HG03457 (cell line): ENCODE measurements around the gene GPR107.

Source experiments
- ATAC-seq: cut with Tn5 transposase; IDR thresholded peaks from one replicate; pipeline ENCODE4 v1.9.1; 2021; ENCODE audit warnings: moderate number of reproducible peaks; ENCODE audit not compliant: unreplicated experiment

Gene GPR107

DNA sequence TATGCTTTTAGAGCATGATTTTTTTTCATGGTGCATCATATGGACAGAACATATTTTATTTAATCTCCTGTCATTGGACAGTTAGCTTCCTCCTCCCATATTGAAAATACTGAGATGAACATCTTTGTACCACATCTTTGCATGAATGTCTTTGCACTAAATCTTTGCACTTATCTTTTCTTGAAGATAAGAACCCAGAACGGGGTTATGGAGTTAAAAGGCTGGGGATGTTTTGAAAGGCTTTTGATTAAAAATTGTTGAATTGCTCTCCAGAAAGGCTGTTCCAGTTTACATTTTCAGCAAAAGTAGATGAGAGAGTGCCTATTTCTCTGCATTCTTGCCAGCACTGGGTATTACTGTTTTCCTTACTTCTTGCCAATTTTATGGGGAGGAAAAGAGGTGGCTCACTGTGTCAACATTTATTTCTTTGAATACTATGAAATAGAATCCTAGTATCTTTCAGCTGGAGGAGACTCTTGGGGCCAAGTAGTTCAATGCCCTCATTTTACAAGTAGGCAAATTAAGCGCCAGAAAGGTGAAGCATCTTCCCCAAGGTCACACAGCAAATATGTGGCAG, 125.7 kb downstream of the GPR107 start:
- ATAC-seq = no peak

DNA sequence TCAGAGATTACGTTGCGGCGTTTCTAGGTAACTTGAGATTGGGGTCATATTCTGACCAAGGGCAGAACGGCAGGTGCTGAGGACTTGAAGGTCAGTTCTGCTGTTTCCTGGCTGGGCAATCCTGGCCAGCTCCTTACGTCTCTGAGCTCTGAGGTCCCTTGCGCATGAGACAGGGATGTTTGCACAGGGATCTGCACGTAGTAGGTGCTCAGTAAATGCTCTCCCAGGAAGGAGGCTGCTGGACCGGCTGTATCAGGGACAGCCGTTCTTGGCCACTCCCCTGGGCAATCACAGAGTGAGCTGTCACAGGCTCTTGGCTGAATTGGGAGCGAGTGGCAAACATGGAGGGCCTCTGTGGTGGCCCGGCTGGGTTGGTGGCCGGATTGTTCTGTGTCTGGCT, 126.8 kb downstream of the GPR107 start:
- ATAC-seq = no peak

DNA sequence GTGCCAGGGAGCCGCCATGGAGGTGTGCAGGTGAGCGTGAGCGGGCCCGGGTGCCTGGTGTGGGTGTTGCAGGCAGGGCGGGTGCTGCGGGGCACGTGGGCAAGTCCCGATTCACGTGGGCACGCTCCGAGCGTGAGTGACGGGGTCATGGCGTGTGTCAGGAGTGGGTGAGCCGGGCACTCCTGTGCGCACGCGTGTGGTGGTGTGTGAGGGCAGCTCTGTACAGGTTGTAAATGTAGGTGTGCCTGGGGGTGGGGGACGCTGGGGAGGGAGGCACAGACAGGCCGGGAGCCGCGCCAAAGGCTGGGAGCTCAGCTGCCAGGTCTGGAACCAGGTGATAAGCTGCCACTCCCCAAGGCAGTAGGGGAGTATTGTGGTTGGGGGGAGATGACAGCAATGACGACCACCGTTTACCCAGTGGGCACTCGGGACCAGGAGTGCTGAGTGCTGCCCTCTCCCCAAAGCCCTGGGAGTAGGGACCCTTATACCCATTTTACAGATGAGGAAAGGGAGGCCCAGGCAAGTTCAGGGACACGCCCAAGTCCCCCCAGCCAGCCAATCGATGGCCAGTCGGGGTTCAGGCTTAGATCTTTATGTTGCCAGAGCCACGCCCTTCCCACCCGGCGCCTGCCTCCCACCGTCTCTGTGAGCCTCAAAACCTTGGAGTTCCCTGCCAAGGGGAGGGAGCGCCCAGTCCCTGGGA, 128.1 kb downstream of the GPR107 start:
- ATAC-seq = no peak

DNA sequence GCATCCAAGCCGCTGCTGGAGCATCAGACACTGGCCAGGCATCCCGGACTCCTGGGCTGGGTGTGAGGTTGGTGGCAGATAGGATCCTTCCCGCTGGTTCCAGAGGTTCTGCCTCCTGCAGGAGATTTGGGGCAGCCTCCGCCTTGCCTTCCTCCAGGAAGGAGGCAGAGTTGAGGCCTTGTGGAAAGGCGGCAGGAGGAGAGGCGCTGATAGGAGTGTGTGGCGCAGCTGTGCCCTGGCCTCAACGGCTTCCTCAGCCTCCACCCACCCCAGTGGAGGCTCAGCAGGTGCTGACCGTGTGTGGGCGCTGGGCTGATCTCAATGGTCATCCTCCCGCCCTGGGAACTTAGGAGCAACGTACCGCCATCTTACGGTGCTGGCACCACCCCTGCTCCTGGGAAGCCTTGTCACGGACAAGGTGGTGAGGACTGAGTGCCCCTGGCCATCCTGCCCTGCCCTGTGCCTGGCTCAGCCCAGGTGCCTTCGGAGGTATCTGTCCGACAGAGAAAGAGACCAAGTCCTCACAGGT, 128.7 kb downstream of the GPR107 start:
- no peak for ATAC-seq

DNA sequence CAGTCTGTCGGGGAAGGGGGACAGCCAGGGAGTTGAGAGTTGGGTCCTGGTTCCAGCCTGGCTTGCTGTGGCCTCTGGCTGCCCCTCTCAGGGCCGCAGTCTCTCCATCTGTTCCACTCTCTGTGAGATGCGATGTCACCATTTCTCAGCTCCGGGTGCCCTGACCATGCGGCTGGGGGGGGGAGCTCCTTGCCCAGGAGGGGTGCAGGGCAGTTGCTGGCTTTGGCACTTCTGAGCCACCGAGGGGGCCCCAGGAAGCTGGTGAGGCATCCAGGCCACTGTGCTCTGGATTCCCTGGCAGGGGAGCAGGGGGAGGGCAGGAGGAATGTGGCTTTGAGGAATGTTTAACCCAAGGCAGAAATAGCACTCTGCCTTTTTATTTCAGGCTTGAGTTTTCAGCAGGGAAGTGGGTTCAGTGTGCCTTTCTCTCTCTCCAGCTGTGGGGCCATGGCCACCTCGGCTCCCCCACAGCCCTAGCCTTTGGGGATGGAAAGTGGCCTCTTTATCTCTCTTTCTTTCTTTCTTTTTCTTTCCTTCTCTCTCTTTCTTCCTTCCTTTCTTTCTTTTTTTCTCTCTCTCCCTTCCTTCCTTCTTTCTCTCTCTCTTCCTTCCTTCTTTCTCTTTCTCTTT, 129.5 kb downstream of the GPR107 start:
- ATAC-seq = no peak

DNA sequence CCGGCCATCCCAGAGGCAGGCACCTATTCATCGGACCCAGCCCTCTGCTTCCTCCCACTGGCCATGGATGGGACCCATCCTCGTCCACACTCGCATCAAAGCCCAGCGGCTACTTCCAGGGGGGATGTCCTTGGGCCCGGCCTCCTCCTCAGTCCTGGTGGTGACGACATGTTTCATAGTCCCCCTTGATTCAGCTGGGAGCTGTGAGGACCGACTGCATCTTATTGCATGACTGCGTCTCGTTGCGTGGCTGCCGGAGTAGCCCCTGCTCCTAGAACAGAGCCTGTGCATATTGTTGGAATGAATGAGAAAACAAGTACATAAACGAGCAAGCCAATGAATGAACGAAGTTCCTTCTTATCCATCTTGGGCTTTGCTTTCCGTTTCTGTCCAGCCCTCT, 131.3 kb downstream of the GPR107 start:
- no peak for ATAC-seq

DNA sequence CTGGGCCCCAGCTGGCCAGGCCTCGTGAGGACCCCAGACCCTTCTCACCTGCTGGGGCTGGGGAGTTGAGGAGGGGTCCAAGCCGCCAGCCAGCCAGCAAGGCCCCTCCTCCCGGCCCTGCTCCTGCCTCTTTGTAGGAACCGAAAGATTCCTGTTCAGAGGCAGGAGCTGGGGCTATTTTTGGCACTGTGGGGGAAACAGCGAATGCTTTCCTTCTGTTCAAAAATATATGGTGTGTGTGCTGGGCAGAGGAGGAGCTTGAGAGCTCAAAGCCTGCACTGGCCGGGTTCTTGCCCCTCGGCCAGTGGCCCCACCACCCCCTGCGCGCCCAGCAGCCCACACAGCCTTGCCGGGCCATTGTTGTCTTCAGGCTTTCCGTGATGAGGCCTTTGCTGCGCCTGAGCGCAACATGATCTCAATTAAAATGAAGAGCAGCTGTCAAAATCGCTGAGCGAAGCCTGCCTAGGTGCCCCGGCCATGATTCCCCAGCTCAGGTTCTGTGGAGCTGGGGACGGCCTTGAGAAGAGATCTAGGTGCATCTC, 131.9 kb downstream of the GPR107 start:
- ATAC-seq = no peak

DNA sequence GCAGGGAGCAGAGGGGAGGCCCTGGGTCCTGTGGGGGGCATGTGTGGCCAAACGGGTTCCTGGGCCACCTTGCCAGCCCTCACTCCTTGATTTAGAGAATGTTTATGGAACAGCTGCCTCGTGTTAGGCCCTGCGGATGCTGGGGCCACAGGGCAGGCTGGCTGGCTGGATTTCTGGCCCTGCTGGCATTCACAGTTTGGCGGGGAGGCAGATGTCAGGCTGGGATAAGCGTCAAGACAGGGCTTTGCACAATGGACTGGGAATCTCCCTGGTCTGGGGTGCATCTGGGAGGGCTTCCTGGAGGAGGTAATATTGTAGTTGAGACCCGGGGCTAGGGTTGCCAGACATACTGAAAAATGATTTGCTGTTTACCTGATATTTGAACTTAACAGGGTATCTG, 132.3 kb downstream of the GPR107 start:
- no peak for ATAC-seq

DNA sequence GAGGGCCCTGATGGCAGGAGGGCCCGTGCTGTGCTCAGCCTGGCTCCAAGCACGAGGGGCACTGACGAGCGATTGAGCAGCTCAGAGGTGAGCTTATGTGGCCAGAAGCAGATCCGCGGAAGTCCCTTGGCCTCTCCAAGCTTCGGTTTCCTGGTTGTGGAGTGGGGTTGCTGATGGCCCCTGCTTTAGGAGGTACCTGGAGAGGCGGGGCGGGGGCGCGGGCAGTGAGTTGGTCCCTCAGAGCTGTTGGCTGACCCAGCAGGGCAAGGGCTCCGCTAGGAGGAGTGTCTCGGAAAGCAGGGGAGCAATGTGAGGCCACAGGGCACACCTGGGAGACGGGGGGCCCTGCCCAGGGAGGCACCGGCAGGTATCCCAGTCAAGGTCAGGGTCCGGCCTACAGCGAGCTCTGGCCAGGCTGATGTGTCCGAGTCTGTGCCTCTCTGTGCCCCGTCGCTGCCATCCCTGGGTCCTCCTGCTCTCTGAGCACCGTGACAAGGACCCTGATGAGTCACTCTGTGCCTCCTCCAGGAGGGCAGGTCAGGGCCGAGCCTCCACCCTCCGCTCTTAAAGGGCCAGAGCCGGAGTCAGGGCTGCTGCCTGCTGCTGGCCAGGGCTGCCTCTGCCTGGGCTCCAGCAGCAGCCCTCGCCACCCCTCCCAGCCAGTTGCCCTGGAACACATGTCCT, 133.3 kb downstream of the GPR107 start:
- ATAC-seq = no peak

DNA sequence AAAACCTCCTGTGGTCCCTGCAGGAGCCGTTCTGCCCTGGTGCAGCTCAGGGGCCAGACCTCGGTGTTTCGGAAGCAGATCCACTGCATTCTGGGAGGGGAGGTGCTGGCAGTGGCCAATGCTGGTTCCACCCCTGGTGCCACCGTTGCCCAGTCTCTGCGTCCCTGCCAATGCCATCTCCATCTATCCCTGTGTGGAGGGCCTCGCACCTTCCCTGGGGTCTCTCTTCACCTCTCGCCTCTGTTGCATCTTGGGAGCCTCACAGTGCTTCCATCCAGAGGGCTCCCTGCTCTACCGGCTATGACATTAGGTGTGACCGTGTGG, 133.8 kb downstream of the GPR107 start:
- no peak for ATAC-seq

DNA sequence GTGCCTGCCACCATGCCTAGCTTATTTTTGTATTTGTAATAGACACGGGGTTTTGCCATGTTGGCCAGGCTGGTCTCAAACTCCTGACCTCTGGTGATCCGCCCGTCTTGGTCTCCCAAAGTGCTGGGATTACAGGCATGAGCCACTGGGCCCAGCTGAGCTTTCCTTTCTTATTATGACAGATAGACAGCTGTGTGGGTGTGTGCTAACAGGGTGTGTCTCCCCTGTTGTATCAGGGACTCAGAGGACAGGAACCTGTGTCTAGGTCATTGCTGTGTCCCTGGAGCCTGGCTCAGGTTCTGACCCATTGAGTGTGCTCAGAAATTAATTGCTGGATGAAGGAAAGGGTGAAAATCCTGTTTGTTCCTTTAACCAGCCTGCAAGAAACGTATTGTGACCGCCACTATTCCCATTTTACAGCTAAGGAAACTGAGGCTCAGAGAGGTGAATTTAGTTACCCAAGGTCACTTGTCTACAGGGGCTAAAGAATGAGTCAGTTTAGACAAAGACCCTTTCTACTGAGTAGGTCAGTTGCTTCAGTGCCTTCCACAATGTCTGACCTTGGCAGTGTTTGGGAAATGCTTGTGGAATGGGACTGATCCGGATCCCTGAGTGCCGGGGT, 135.3 kb downstream of the GPR107 start:
- no peak for ATAC-seq
